Measurements from ENCODE around the gene GSTA2.

GRCh38 chr6:52736145-52736544 lies 27.1 kb downstream of the GSTA2 start:
- TF ChIP-seq ZSCAN22 (CRISPR knock-in tag; IDR thresholded peaks at IDR 0.05), result no peak
- no peak for TF ChIP-seq NFIC (IDR thresholded peaks at IDR 0.05; ENCODE audit: low read length)
- no peak for TF ChIP-seq PHF21A (CRISPR knock-in tag; IDR thresholded peaks at IDR 0.05)
- no peak for TF ChIP-seq ZZZ3 (CRISPR knock-in tag; IDR thresholded peaks at IDR 0.05; ENCODE audit: borderline replicate concordance)
- no peak for TF ChIP-seq EZH2 (conservative IDR thresholded peaks at IDR 0.05; ENCODE audit: low read depth, low read length)
- TF ChIP-seq PTBP1 (IDR thresholded peaks at IDR 0.05; ENCODE audit: low read depth, low read length, poor library complexity, severe bottlenecking), result no peak
- TF ChIP-seq ZNF510 (CRISPR knock-in tag; IDR thresholded peaks at IDR 0.05; ENCODE audit: low read depth), result no peak
- no peak for TF ChIP-seq ZBTB7A (CRISPR knock-in tag; IDR thresholded peaks at IDR 0.05)
- no peak for TF ChIP-seq SMC3 (IDR thresholded peaks at IDR 0.05; ENCODE audit: low read length)
- TF ChIP-seq POLR2A (IDR thresholded peaks at IDR 0.05; ENCODE audit: insufficient read depth in 1 of 2, low read depth in 2 of 2, low read length in 2 of 2), result no peak
- TF ChIP-seq MAX (IDR thresholded peaks at IDR 0.05), result no peak
- no peak for TF ChIP-seq SETDB1 (CRISPR knock-in tag; IDR thresholded peaks at IDR 0.05; ENCODE audit: borderline replicate concordance)
- TF ChIP-seq NFRKB (IDR thresholded peaks at IDR 0.05), result no peak
